IMR-90 (cell line): ENCODE measurements around the gene ARHGAP10. TPM values are rescaled to one million over a fixed set of nuclear protein-coding genes. Genes with fewer than 3 reads are reported as not detected.

ENCODE experiments used
- ATAC-seq: fragments of 200-7000 bp; cut with Tn5 transposase; 2 replicates; pipeline ENCODE4 v1.9.1; 2020; ENCODE audit warnings: low read depth, mild to moderate bottlenecking, moderate library complexity
- BruUV-seq: library from RNA; stranded (reverse); fragments of 400-500 nt; replicated peaks from 2 replicates; lab custom pipeline; 2021; lab: Mats Ljungman, UMichigan
- CTCF ChIA-PET: fragments of 300-600 bp; formaldehyde crosslinking; extraction: SDS; loops from one replicate; lab custom pipeline; 2021; ENCODE audit warnings: antibody characterized with exemption; lab: Yijun Ruan, JAX
- POLR2A ChIA-PET: fragments of 300-600 bp; sonication (Branson Sonifier 250); formaldehyde crosslinking; loops from one replicate; lab custom pipeline; 2022; ENCODE audit warnings: antibody characterized with exemption; ENCODE audit not compliant: unreplicated experiment; lab: Charles Lee
- DNase-seq: peaks from one replicate; pipeline ENCODE4 v3.0.0; 2013
- H2AFZ ChIP-seq: replicated peaks from 2 replicates; pipeline ENCODE3; 2013; ENCODE audit warnings: low read length, mild to moderate bottlenecking; ENCODE audit not compliant: poor library complexity
- H2AK5ac ChIP-seq: 2 replicates; pipeline ENCODE4 v1.6.1; 2013; ENCODE audit warnings: low read depth, low read length, inconsistent platforms
- H2AK9ac ChIP-seq: replicated peaks from 2 replicates; pipeline ENCODE3; 2013; ENCODE audit warnings: mild to moderate bottlenecking, low read depth, low read length, moderate library complexity; ENCODE audit not compliant: poor library complexity
- H2BK120ac ChIP-seq: 2 replicates; pipeline ENCODE4 v1.6.1; 2013; ENCODE audit warnings: low read depth, low read length, inconsistent platforms
- H2BK15ac ChIP-seq: 3 replicates; pipeline ENCODE4 v1.6.1; 2013; ENCODE audit warnings: low read depth, low read length, inconsistent platforms
- H2BK20ac ChIP-seq: 2 replicates; pipeline ENCODE4 v1.6.1; 2013; ENCODE audit warnings: low read depth, mild to moderate bottlenecking, inconsistent platforms, low read length, moderate library complexity
- H2BK5ac ChIP-seq: 2 replicates; pipeline ENCODE4 v1.6.1; 2013; ENCODE audit warnings: mild to moderate bottlenecking, low read depth, low read length, inconsistent platforms; ENCODE audit not compliant: poor library complexity, severe bottlenecking
- H3K14ac ChIP-seq: replicated peaks from 2 replicates; pipeline ENCODE4 v1.6.1; 2013; ENCODE audit warnings: low read depth, low read length, inconsistent platforms
- H3K18ac ChIP-seq: 2 replicates; pipeline ENCODE4 v1.6.1; 2013; ENCODE audit warnings: low read depth, low read length, control low read depth
- H3K23ac ChIP-seq: 2 replicates; pipeline ENCODE4 v1.6.1; 2013; ENCODE audit warnings: low read depth, low read length, inconsistent platforms
- H3K27ac ChIP-seq: 2 replicates; pipeline ENCODE4 v1.5.1; 2013; ENCODE audit warnings: mild to moderate bottlenecking, control low read depth, low read length; ENCODE audit not compliant: insufficient read depth
- H3K27me3 ChIP-seq: 2 replicates; pipeline ENCODE4 v1.6.1; 2013; ENCODE audit warnings: low read length; ENCODE audit not compliant: control insufficient read depth, insufficient read depth
- H3K36me3 ChIP-seq: 2 replicates; pipeline ENCODE4 v1.6.1; 2013; ENCODE audit warnings: low read length, mixed read lengths; ENCODE audit not compliant: control insufficient read depth, insufficient read depth
- H3K4ac ChIP-seq: 2 replicates; pipeline ENCODE4 v1.6.1; 2013; ENCODE audit warnings: low read depth, low read length, inconsistent platforms
- H3K4me1 ChIP-seq: 2 replicates; pipeline ENCODE4 v1.6.1; 2013; ENCODE audit warnings: low read length, mixed read lengths; ENCODE audit not compliant: control insufficient read depth, insufficient read depth
- H3K4me2 ChIP-seq: 2 replicates; pipeline ENCODE4 v1.6.1; 2013; ENCODE audit warnings: low read depth, mild to moderate bottlenecking, control low read depth, low read length, moderate library complexity
- H3K4me3 ChIP-seq: 2 replicates; pipeline ENCODE4 v1.5.1; 2013; ENCODE audit warnings: low read depth, mild to moderate bottlenecking, control low read depth, low read length, moderate library complexity; ENCODE audit not compliant: insufficient read depth
- H3K56ac ChIP-seq: 2 replicates; pipeline ENCODE4 v1.6.1; 2013; ENCODE audit warnings: low read length, inconsistent platforms; ENCODE audit not compliant: insufficient read depth; ENCODE audit errors: extremely low read depth
- H3K79me1 ChIP-seq, 2 experiments: 2 replicates each; pipeline ENCODE4 v1.6.1; 2013; ENCODE audit warnings: low read length in 2 of 2, inconsistent platforms in 1 of 2, low read depth in 1 of 2
- H3K9ac ChIP-seq: 2 replicates; pipeline ENCODE4 v1.6.1; 2013; ENCODE audit warnings: low read depth, low read length, control low read depth
- H3K9me1 ChIP-seq: 2 replicates; pipeline ENCODE4 v1.6.1; 2013; ENCODE audit warnings: low read length, inconsistent platforms; ENCODE audit not compliant: insufficient read depth
- H3K9me3 ChIP-seq: 2 replicates; pipeline ENCODE4 v1.6.1; 2013; ENCODE audit warnings: low read length; ENCODE audit not compliant: control insufficient read depth, insufficient read depth
- H4K20me1 ChIP-seq: 2 replicates; pipeline ENCODE4 v1.6.1; 2013; ENCODE audit warnings: low read length, inconsistent platforms; ENCODE audit not compliant: insufficient read depth
- H4K5ac ChIP-seq: 2 replicates; pipeline ENCODE4 v1.6.1; 2013; ENCODE audit warnings: mild to moderate bottlenecking, low read depth, low read length, control low read depth
- H4K8ac ChIP-seq, 2 experiments: 2 replicates each; pipeline ENCODE4 v1.6.1; 2013; ENCODE audit warnings: low read depth in 2 of 2, low read length in 2 of 2, control low read depth in 1 of 2, inconsistent platforms in 1 of 2
- H4K91ac ChIP-seq: 2 replicates; pipeline ENCODE4 v1.6.1; 2013; ENCODE audit warnings: low read depth, low read length, inconsistent platforms; ENCODE audit not compliant: insufficient read depth
- CEBPB ChIP-seq: IDR thresholded peaks from 2 replicates; pipeline ENCODE4 v1.6.1; 2012; ENCODE audit warnings: low read depth, low read length, improper control_type of control experiment
- WGBS, 2 experiments: methylation state at CpG; one replicate each; pipeline versions ENCODE4 v1.1.5 to v1.1.7; 2013; ENCODE audit warnings: missing lambda C conversion rate in 2 of 2; ENCODE audit not compliant: insufficient read length in 1 of 2; ENCODE audit errors: extremely low coverage in 2 of 2; 5-methylcytosine and 5-hydroxymethylcytosine counted together
- dilution Hi-C: fragments of 300-500 bp; cut with HindIII; formaldehyde crosslinking; loops from one replicate; pipeline ENCODE4 v1.14.3; 2018; ENCODE audit warnings: low sequenced_read_pairs; ENCODE audit not compliant: unreplicated experiment
- in situ Hi-C: fragments of 300-500 bp; cut with MboI; formaldehyde crosslinking; loops from 3 replicates; pipeline ENCODE4 v1.14.3; 2019; ENCODE audit warnings: low sequenced_read_pairs, inconsistent platforms, mixed read lengths
- intact Hi-C: fragments of 100-400 bp; cut with micrococcal nuclease; formaldehyde crosslinking; loops from 2 replicates; pipeline ENCODE4 v1.10.0; 2022
- polyA plus RNA-seq, 3 experiments: library from polyadenylated mRNA; depleted of rRNA; stranded (reverse); fragments of >200 nt; gene quantifications; 2 replicates each; pipeline ENCODE4 v1.2.3, GENCODE V29; 2012; ENCODE audit warnings: low replicate concordance in 1 of 3
- total RNA-seq: library from RNA; depleted of rRNA; stranded (reverse); fragments of >200 nt; gene quantifications from 2 replicates; pipeline ENCODE4 v1.2.3, GENCODE V29; 2012
- TF ChIP-seq, protein P1 (sequence below): fragments of 150-350 bp; IDR thresholded peaks from 2 replicates; pipeline ENCODE4 v1.6.1; 2016; ENCODE audit warnings: low read depth, mild to moderate bottlenecking, low read length, moderate library complexity, borderline replicate concordance

The ARHGAP10 gene
- total and polyA plus RNA-seq, 2 of the 4 experiments (the other 2 are of a cell fraction) = 27.1 to 29.4 TPM

GRCh38 chr4:147828331-147828905 lies 96.5 kb downstream of the ARHGAP10 start:
- TF ChIP-seq CEBPB = peak; percentile 50; the same call in 1 of the 2 replicates
- TF ChIP-seq, protein P1, sequence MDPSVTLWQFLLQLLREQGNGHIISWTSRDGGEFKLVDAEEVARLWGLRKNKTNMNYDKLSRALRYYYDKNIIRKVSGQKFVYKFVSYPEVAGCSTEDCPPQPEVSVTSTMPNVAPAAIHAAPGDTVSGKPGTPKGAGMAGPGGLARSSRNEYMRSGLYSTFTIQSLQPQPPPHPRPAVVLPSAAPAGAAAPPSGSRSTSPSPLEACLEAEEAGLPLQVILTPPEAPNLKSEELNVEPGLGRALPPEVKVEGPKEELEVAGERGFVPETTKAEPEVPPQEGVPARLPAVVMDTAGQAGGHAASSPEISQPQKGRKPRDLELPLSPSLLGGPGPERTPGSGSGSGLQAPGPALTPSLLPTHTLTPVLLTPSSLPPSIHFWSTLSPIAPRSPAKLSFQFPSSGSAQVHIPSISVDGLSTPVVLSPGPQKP = no peak
- peaks cover 5% of the 10 kb centered on the region; the same call in 1 of the 2 replicates for H3K9me3 ChIP-seq
- H4K91ac ChIP-seq = no peak overlapping the region
- ATAC-seq (peak; percentile 9; the same call in 1 of the 2 replicates), DNase-seq (peak; percentile 56)
- H3K56ac ChIP-seq = no peak overlapping the region
- no peak overlapping the region for H2BK5ac ChIP-seq
- no peaks in the 10 kb centered on the region for H4K20me1 ChIP-seq
- H3K4ac ChIP-seq = no peak overlapping the region
- H3K4me1 ChIP-seq = peaks cover 21% of the 10 kb centered on the region
- intact Hi-C loops (no loop called here), dilution Hi-C loops (no loop called here), in situ Hi-C loops (no loop called here)
- peaks cover 20% of the 10 kb centered on the region for H3K9me1 ChIP-seq
- H2AK5ac ChIP-seq = no peak overlapping the region
- no peak overlapping the region for H3K23ac ChIP-seq
- H4K8ac ChIP-seq = peak overlapping the region in 1 of 2 experiments; percentile 2; a peak in 1 of 4 replicates
- no peak overlapping the region for H3K27ac ChIP-seq
- ChIA-PET POLR2A (interaction anchor here (0.6 kb wide), 1 partner anchor 14 kb away, joined by 3 read pairs; no protein-coding TSS in a partner anchor), CTCF (interaction anchor here (0.7 kb wide), 2 partner anchors 95 to 1277 kb away, joined by 3 read pairs; no protein-coding TSS in a partner anchor)
- no peak overlapping the region for H2BK20ac ChIP-seq
- H2BK120ac ChIP-seq = no peak overlapping the region
- H4K5ac ChIP-seq = no peak overlapping the region
- H2AFZ ChIP-seq = no peak overlapping the region
- H3K4me3 ChIP-seq = no peak overlapping the region
- H3K18ac ChIP-seq = peak overlapping the region; percentile 15; the same call in 1 of the 2 replicates
- WGBS, 2 experiments = no CpG with 5 or more reads among the region's 3 CpGs
- H3K79me1 ChIP-seq = peaks cover 27 to 59% of the 10 kb centered on the region in 2 experiments
- no peak overlapping the region for H3K14ac ChIP-seq
- H3K9ac ChIP-seq = no peak overlapping the region
- no peak overlapping the region for H3K4me2 ChIP-seq
- BruUV-seq = no TSS peak
- H2BK15ac ChIP-seq = no peak overlapping the region
- no peaks in the 10 kb centered on the region for H3K27me3 ChIP-seq
- H2AK9ac ChIP-seq = no peak overlapping the region
- peaks cover 9% of the 10 kb centered on the region for H3K36me3 ChIP-seq
